CD4-positive, alpha-beta T cell (primary cell): ENCODE measurements around the gene SLC25A47. TPM values are rescaled to one million over a fixed set of nuclear protein-coding genes. Genes with fewer than 3 reads are reported as not detected.
"Not testable (repeated sequence)": the region's sequence is repeated elsewhere in the genome, so short reads cannot be mapped to it uniquely, and the experiment has no call there.

Experiments
- ATAC-seq: fragments of 200-7000 bp; cut with Tn5 transposase; one replicate; pipeline ENCODE4 v1.10.0; 2022; ENCODE audit warnings: mild to moderate bottlenecking; ENCODE audit not compliant: poor library complexity
- CTCF ChIA-PET: fragments of 350-600 bp; sonication (Branson Sonifier 250); formaldehyde crosslinking; loops from one replicate; lab custom pipeline; 2021; ENCODE audit warnings: antibody characterized with exemption, inconsistent platforms; lab: Charles Lee
- POLR2A ChIA-PET: fragments of 350-600 bp; sonication (Branson Sonifier 250); formaldehyde crosslinking; loops from one replicate; lab custom pipeline; 2021; ENCODE audit warnings: antibody characterized with exemption, inconsistent platforms; lab: Charles Lee
- DNase-seq, 14 experiments: peaks; one replicate each; pipeline ENCODE4 v3.0.0-alpha.2; 2013 to 2020; ENCODE audit warnings: mixed read lengths in 2 of 14
- H3K27ac ChIP-seq, 2 donors: one replicate each; pipeline versions ENCODE4 v1.5.1 to v1.7.0; 2013; ENCODE audit warnings: low read length in 2 of 2, low read depth in 1 of 2, mild to moderate bottlenecking in 1 of 2
- H3K27me3 ChIP-seq, 2 experiments: 1 replicate in 1 of 2; 2 replicates in 1 of 2; pipeline versions ENCODE4 v1.6.1 to v1.7.0; 2013; ENCODE audit warnings: low read length in 2 of 2, control low read depth in 1 of 2, mild to moderate bottlenecking in 1 of 2, moderate library complexity in 1 of 2; ENCODE audit not compliant: insufficient read depth in 2 of 2, control insufficient read depth in 1 of 2
- H3K36me3 ChIP-seq: one replicate; pipeline ENCODE4 v1.6.1; 2013; ENCODE audit warnings: low read length, control low read depth; ENCODE audit not compliant: insufficient read depth
- H3K4me1 ChIP-seq: one replicate; pipeline ENCODE4 v1.6.1; 2013; ENCODE audit warnings: low read length, control low read depth; ENCODE audit not compliant: insufficient read depth
- H3K4me3 ChIP-seq: one replicate; pipeline ENCODE4 v1.5.1; 2013; ENCODE audit warnings: mild to moderate bottlenecking, low read length, moderate library complexity
- H3K9me3 ChIP-seq, 2 experiments: 1 replicate in 1 of 2; 2 replicates in 1 of 2; pipeline versions ENCODE4 v1.6.1 to v1.7.0; 2013; ENCODE audit warnings: low read length in 2 of 2, mild to moderate bottlenecking in 2 of 2, control low read depth in 1 of 2, moderate library complexity in 1 of 2; ENCODE audit not compliant: control insufficient read depth in 1 of 2, insufficient read depth in 1 of 2
- H3K27ac Mint-ChIP-seq: one replicate; pipeline ENCODE4 v1.8.0; 2020; ENCODE audit warnings: mixed read lengths
- H3K27me3 Mint-ChIP-seq: one replicate; pipeline ENCODE4 v1.8.0; 2021; ENCODE audit warnings: mixed read lengths
- H3K36me3 Mint-ChIP-seq: one replicate; pipeline ENCODE4 v1.8.0; 2021; ENCODE audit warnings: low read depth, mixed read lengths
- H3K4me1 Mint-ChIP-seq: one replicate; pipeline ENCODE4 v1.8.0; 2021; ENCODE audit warnings: low read depth, mixed read lengths
- H3K4me3 Mint-ChIP-seq: one replicate; pipeline ENCODE4 v1.8.0; 2020; ENCODE audit warnings: mild to moderate bottlenecking, mixed read lengths
- H3K9me3 Mint-ChIP-seq: one replicate; pipeline ENCODE4 v1.8.0; 2020; ENCODE audit warnings: mixed read lengths
- CTCF ChIP-seq: fragments of 200-600 bp; IDR thresholded peaks from one replicate; pipeline ENCODE4 v1.8.0; 2022; ENCODE audit warnings: antibody characterized with exemption, mild to moderate bottlenecking
- intact Hi-C, 2 experiments: fragments of 100-400 bp; cut with DNase I in 1 of 2; cut with micrococcal nuclease in 1 of 2; formaldehyde crosslinking; loops; one replicate each; pipeline versions ENCODE4 v1.15.1 to v1.9.0; 2023 to 2025; cut with DNase I, micrococcal nuclease
- total RNA-seq, 174 experiments: library from RNA in 2 of 174; stranded (reverse) in 2 of 174; gene quantifications; one replicate each; pipeline ENCODE4 v1.2.3 and lab custom pipeline; 2021 to 2026

SLC25A47 gene
- total RNA-seq, 2 experiments from 2014 or later = not detected

GRCh38 chr14:100306998-100307765, 16.0 kb upstream of the SLC25A47 start:
- H3K4me1 ChIP-seq = peaks cover 29% of the 10 kb centered on the region
- ATAC-seq = no peak
- Mint-ChIP-seq H3K36me3 (no peaks in the 10 kb centered on the region), H3K9me3 (no peaks in the 10 kb centered on the region), H3K27me3 (peaks cover 10% of the 10 kb centered on the region), H3K4me1 (peaks cover 9% of the 10 kb centered on the region), H3K27ac (no peak overlapping the region), H3K4me3 (peak overlapping the region; percentile 84)
- ChIA-PET CTCF (no interaction called here), POLR2A (no interaction called here)
- intact Hi-C loops = loop anchor here in 1 of 2 experiments (5.0 kb wide), 1 partner anchor 65 kb away; no protein-coding TSS in a partner anchor
- TF ChIP-seq CTCF = no peak
- DNase-seq = peak in 2 of 14 experiments; percentile 8 to 20
- H3K4me3 ChIP-seq = peak overlapping the region; percentile 57
- no peak overlapping the region for H3K27ac ChIP-seq
- H3K9me3 ChIP-seq = no peaks in the 10 kb centered on the region
- peaks cover 4 to 6% of the 10 kb centered on the region in 2 experiments for H3K27me3 ChIP-seq
- no peaks in the 10 kb centered on the region for H3K36me3 ChIP-seq

- Histone ChIP-seq H3K4me3 (no peak overlapping the region), H3K36me3 (no peaks in the 10 kb centered on the region), H3K27ac (no peak overlapping the region), H3K4me1 (peaks cover 29% of the 10 kb centered on the region), H3K9me3 (no peaks in the 10 kb centered on the region), H3K27me3 (peaks cover 4 to 6% of the 10 kb centered on the region in 2 experiments)
- intact Hi-C loops = loop anchor here in 1 of 2 experiments (5.0 kb wide), 1 partner anchor 64 kb away; no protein-coding TSS in a partner anchor
- CTCF ChIA-PET = no interaction called here
- no peaks in the 10 kb centered on the region for H3K36me3 Mint-ChIP-seq
- H3K4me1 Mint-ChIP-seq = peaks cover 9% of the 10 kb centered on the region
- POLR2A ChIA-PET = no interaction called here
- H3K4me3 Mint-ChIP-seq = peak overlapping the region; percentile 84
- ATAC-seq (no peak), DNase-seq (no peak)
- no peak overlapping the region for H3K27ac Mint-ChIP-seq
- no peak for TF ChIP-seq CTCF
- no peaks in the 10 kb centered on the region for H3K9me3 Mint-ChIP-seq
- H3K27me3 Mint-ChIP-seq = peaks cover 10% of the 10 kb centered on the region
Observed at GRCh38 chr14:100307766-100308426, 15.2 kb upstream of the SLC25A47 start.

DNA sequence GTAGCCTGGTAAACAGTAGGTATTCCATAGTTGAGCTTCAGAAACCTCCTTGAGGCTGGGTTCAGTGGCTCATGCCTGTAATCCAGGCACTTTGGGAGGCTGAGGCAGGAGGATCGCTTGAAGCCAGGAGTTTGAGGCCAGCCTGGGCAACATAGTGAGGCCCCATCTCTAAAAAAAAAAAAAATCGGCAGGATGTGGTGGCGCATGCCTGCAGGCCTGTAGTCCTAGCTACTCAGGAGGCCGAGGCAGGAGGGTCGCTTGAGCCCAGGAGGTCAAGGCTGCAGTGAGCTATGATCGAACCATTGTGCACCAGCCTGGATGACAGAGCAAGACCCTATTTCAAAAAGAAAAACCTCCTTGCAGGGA, 14.7 kb upstream of the SLC25A47 start:
- Mint-ChIP-seq H3K4me3 (peak overlapping the region; percentile 47), H3K27me3 (peaks cover 10% of the 10 kb centered on the region)
- CTCF ChIA-PET, H3K4me1 Mint-ChIP-seq, ATAC-seq, H3K27ac ChIP-seq, H3K27me3 ChIP-seq, H3K9me3 Mint-ChIP-seq, H3K36me3 Mint-ChIP-seq, POLR2A ChIA-PET, DNase-seq, H3K36me3 ChIP-seq, H3K4me3 ChIP-seq, H3K9me3 ChIP-seq, H3K27ac Mint-ChIP-seq: not testable (repeated sequence)
- intact Hi-C loops = loop anchor here in 1 of 2 experiments (5.0 kb wide), 1 partner anchor 64 kb away; no protein-coding TSS in a partner anchor
- peaks cover 29% of the 10 kb centered on the region for H3K4me1 ChIP-seq
